ENCODE measurements around the gene MRM1.

MRM1 gene, protein sequence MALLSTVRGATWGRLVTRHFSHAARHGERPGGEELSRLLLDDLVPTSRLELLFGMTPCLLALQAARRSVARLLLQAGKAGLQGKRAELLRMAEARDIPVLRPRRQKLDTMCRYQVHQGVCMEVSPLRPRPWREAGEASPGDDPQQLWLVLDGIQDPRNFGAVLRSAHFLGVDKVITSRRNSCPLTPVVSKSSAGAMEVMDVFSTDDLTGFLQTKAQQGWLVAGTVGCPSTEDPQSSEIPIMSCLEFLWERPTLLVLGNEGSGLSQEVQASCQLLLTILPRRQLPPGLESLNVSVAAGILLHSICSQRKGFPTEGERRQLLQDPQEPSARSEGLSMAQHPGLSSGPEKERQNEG

DNA sequence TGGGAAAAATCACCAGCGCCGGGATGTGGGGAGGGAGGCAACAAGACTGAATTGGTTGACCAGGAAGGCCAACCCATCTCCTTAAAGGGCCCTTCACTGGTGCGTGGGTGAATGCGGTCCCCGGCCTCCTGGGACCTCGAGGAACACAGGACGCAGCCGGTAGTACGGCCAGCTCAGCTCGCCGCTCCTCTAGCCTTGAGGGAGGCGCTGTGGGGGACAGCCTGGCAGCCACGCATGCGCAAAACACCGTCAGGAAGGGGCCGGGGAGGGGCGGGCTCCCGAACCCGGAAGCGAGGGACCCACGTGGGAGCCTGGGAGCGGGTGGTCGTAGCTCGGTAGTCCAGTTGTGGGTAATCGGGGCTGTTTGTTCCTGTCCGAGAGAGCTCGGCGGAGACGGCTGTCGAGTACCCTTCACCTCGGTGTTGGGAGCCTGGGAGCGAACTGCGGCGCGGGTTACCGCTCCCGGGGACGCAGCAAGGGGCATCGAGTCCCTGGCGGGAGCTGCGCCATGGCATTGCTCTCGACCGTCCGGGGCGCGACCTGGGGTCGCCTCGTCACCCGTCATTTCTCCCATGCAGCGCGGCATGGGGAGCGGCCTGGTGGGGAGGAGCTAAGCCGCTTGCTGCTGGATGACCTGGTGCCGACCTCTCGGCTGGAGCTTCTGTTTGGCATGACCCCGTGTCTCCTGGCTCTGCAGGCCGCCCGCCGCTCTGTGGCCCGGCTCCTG lies at the start of gene MRM1:
TSS of gene MRM1 (plus strand) at position 281 of the 727 bp plus-strand sequence. CDS start at position 509, 228 bp downstream.
- DNase-seq (ENCODE audit: insufficient read length, low spot score) (peak; percentile 97), FAIRE-seq (no peak)

GRCh38 chr17:36553459-36553858 lies 47.9 kb upstream of the MRM1 start:
- DNase-seq (ENCODE audit: insufficient read length, low spot score) (no peak), FAIRE-seq (no peak)

GRCh38 chr17:36566081-36566480 lies 35.3 kb upstream of the MRM1 start:
- FAIRE-seq (no peak), DNase-seq (ENCODE audit: insufficient read length, low spot score) (no peak)

DNA sequence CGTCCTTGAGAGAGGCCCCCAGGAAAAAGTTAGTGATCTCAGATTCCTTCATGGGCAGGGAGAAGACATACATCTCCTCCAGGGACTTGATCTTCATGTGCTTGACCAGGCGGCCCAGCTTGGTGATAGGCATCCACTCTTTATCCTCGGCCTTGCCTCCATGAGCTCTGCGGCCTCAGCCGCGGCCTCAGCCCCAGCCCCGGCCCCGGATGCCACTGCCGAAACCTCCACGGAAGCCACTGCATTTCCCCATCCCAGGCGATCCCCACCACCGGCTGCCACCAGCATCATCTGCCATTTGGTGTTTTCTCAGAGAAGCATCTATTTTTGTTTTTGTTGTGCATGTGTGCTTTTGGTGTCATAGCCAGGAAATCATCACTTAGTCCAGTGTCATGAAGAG lies 26.4 kb upstream of the MRM1 start:
- DNase-seq (ENCODE audit: insufficient read length, low spot score), result no peak

DNA sequence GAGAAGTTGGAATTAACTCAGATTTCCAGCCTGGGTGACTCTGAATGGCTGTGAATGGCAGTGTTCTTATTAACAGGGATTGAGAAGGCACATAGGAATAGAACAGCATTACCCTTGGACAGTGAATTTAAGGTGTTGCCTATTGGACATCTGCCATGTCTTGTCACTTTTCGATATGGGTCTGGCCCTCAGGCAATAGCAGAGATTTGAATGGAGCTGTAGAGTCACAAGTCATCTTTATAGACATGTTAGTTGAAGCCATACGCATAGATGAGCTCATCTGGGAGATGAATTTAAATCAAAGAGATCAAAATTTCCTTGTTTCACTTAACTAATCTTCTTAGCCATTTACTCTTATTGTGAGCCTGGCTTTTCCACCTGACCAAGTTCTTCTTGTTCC lies 24.6 kb upstream of the MRM1 start:
- no peak for FAIRE-seq
- DNase-seq (ENCODE audit: insufficient read length, low spot score), result no peak

More for the DNA sequence above, 26.4 kb upstream of the MRM1 start:
- no peak for FAIRE-seq

GRCh38 chr17:36578671-36579070 lies 22.7 kb upstream of the MRM1 start:
- no peak for DNase-seq (ENCODE audit: insufficient read length, low spot score)
- no peak for FAIRE-seq

GRCh38 chr17:36583787-36584186 lies 17.6 kb upstream of the MRM1 start:
- FAIRE-seq (no peak), DNase-seq (ENCODE audit: insufficient read length, low spot score) (no peak)

DNA sequence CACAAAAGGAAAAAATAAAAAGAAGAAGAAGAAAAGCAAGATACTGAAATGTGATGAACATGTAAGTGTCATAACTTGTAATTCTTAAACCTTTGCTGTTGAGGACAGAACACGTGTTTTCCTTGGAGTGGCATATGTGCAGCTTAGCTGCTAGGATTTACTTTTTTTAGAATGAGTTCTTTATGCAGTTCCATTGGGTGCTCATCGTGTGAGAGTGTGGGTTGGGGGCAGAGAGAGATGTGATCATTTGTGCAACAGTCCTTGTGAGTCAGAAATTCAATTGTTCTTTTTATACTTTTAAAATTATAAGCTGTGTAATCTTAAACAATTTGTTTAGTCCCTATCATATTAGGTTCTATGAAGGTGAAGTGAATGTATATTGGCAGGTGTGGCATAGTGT lies 15.2 kb upstream of the MRM1 start:
- DNase-seq (ENCODE audit: insufficient read length, low spot score) (no peak), FAIRE-seq (no peak)

DNA sequence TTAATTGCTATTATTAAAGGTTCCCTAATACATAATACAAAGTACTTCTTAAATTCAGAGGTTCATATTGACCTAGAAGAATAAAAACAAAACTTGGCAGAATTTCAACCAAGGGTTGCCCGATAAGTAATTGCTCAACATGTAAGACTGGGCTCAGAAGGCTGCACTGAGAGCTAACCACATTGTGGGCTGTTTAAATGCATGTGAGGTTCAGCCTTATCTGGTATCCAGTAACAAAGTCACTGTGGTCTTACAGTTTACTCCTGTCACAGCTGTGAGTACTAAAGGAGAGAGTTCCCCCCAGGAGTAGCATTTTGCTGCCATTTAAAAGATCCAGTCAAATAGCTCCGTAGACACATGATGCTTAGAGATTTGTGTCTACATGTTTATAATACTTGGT lies 11.3 kb upstream of the MRM1 start:
- FAIRE-seq (no peak), DNase-seq (ENCODE audit: insufficient read length, low spot score) (no peak)

DNA sequence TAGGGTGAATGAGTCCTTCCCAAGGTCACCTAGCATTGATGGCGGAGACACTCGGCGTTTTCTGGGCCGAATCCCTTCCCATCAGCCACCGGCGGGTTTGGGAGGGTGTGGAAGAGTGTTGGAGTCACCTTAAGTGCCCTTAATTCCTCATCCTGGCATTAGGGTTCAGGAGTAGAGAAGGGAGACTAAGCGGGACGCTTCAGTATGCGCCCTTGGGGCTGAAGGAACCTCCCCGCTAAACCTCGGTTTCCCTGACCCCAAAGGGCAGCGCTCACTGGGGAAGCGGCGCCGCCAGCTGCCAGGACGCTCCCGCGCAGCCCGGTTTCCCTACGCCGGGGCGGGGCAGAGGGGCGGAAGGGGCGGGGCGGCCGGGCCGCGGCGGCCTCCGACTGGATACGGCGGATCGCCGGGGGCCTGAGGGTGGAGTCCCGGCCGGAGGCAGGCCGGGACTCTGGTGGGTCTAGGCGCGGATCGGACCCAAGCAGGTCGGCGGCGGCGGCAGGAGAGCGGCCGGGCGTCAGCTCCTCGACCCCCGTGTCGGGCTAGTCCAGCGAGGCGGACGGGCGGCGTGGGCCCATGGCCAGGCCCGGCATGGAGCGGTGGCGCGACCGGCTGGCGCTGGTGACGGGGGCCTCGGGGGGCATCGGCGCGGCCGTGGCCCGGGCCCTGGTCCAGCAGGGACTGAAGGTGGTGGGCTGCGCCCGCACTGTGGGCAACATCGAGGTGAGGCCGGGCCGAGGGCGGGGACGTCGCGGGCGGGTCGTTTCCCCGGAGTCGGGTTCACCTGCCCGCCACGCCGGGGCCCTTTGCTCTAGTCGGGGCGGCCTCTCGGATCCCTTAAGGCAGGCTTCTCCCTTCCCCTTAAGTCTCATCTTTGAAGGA lies 9.7 kb upstream of the MRM1 start, which contains the start of gene DHRS11:
TSS of gene DHRS11 (plus strand) at position 446 of the 882 bp plus-strand sequence. CDS start at position 577, 131 bp downstream.
- DNase-seq (ENCODE audit: insufficient read length, low spot score) (peak; percentile 92), FAIRE-seq (no peak)

DNA sequence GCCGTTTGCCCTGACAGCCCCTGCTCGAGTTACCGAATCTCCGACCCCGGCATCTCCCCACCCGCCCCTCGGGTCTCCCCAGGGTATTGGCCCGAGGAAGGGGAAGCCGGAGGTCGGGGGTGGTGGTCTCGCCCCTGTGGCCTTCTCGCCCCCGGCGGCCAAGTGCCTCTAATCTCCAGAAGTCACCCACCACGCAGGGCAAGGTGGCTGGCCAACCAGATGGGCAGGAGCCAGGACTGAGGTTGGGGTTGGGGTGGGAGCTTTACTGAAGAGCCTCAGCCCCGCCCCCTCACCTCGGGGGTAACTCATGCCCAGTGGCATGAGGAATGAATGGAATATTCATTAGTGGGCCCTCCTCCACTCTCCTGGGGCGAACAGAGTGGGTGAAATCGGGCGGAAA lies 9.1 kb upstream of the MRM1 start:
- DNase-seq (ENCODE audit: insufficient read length, low spot score), result peak; percentile 61

DNA sequence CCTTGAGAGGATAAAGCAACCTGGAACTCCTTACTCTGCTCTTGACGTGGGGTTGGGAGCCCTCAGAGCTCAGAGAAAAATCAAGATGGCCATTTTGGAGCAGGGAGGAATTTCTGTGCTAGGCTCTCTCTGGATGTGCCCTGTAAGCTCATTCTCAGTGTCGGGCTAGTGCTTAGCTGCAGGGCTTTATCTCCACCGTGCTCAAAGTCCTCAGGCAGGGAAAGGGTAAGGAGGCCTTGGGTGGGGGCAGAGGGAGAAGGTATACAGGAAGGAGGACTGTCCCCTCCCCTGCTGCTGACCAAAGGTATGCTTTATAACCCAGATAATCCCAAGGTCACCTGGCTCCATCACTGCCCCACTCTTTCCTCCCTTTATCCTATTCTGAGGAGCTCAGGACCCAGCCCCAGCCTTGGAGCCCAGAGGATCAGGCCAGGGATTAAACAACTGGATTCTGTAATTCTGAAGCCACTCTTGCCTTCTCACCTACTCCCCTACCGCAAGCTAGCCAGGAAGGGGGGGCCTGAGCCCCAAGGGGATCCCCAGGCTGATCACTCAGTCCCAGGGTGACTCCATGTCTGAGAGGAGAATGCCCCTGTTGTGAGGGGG lies 8.6 kb upstream of the MRM1 start:
- FAIRE-seq (no peak), DNase-seq (ENCODE audit: insufficient read length, low spot score) (no peak)

More for the DNA sequence above, 9.1 kb upstream of the MRM1 start:
- FAIRE-seq, result no peak

DNA sequence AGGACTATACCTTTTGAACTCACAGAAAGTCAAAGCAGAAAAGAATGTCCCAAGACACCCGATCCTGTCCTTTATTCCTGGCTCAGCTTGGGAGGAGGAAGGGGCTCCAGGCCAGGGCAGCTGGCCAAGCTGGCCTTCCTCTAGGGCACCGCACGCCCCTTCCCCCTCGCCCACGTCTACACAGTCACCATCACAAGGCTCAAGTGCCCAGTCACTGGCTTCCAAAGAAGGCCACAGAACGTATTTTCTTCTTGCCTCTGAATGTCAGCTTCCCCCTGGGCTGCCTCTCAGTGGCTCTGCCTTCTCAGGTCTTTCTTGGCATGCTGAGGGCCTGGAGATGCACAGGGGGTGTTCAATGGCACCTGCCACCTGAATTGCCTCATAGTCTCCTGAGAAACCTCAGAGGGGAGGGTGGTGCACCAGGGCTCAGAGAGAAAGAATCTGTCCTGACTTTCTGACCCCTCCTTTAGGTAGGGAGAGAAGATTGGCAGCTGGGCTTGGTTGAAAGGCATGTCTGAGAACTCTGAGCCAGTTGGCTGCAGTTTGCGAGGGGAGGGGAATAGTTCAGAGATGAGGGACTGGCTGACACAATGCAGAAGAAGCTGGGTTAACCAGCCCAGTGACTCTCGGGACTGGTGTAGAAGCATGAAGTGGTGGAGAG lies 7.6 kb upstream of the MRM1 start:
- DNase-seq (ENCODE audit: insufficient read length, low spot score), result no peak
- FAIRE-seq, result no peak

DNA sequence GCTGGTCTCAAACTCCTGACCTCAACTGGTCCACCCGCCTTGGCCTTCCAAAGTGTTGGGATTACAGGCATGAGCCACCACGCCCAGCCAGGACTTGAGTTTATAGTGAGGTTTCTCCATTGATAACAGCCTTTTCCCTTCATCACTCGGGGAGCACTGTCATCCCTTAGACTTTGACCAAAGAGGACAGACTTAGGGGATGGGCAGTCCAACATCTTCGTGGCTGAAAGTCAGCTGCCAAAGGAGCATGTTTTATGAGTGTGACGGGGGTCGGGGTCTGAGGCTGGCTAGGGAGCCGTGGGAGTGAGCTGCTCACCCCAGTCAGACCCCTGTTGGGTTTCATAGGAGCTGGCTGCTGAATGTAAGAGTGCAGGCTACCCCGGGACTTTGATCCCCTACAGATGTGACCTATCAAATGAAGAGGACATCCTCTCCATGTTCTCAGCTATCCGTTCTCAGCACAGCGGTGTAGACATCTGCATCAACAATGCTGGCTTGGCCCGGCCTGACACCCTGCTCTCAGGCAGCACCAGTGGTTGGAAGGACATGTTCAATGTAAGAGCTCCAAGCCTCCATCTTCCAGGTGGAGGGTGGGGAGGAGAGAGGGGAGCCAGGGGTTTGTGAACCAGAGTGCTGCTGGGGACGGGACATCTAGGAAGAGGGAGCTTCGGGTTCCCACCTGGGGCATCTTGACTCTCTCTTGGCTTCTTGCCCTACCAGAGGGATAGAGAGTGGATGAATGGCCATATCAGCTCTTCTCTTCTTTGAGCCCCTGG lies 6.6 kb upstream of the MRM1 start:
- DNase-seq (ENCODE audit: insufficient read length, low spot score) (no peak), FAIRE-seq (no peak)

DNA sequence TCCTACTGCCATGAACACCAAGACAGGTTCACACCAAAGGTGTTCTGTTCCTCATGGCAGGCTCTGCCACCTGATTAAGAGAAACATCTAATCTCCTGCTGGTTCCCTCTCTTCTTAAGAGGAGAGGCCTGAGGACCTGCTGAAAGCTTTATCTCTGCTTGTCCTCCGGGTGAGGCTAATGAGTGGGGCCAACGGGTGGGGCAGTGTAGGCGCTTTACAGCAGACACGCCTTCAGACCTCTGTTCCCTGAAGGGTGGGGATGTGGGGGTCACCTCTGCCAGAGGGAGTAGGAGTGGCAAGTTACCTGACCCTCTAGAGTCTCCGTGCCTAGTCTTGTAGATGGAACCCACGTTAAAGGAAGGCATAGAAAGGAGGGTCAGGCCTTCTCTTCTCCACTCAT lies 4.2 kb upstream of the MRM1 start:
- no peak for DNase-seq (ENCODE audit: insufficient read length, low spot score)
- no peak for FAIRE-seq

GRCh38 chr17:36597866-36598777 lies 3.3 kb upstream of the MRM1 start:
- FAIRE-seq (no peak), DNase-seq (ENCODE audit: insufficient read length, low spot score) (no peak)

DNA sequence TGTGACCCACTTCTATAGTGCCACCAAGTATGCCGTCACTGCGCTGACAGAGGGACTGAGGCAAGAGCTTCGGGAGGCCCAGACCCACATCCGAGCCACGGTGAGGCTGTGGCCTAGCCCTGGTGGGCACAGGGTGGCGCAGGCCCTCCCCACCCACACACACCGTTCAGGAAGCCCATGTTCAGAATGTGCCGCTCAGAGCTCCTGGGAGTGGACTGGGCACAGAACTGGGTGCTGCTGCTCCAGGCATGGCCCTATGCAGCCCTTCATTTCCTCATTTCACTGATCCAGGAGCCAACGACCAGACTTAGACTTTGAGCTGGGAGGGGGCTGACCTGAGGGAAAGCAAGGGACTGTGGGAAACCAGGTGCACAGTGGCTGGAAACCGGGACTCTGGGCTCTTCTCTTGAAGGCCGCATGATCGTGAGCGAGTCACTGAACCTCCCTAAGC lies 2.4 kb upstream of the MRM1 start:
- no peak for FAIRE-seq
- DNase-seq (ENCODE audit: insufficient read length, low spot score), result no peak

- FAIRE-seq (no peak), DNase-seq (ENCODE audit: insufficient read length, low spot score) (no peak)
Measured at GRCh38 chr17:36599546-36600250, 1.7 kb upstream of the MRM1 start.
